Measurements from ENCODE around the gene ENPEP.
"Not testable (repeated sequence)": the region's sequence is repeated elsewhere in the genome, so short reads cannot be mapped to it uniquely, and the experiment has no call there.

Gene ENPEP

GRCh38 chr4:110475881-110476818 is at the start of gene ENPEP:
TSS of gene ENPEP (plus strand) at chr4:110476155. CDS start at chr4:110476415, 260 bp downstream.
- Mint-ChIP-seq H3K27me3 (ENCODE audit: low read depth) (peaks cover 3% of the 10 kb centered on the region), H3K4me3 (peak within 1 kb of the TSS; percentile 86 to 90 (median 90)), H3K4me1 (peaks cover 44% of the 10 kb centered on the region), H3K9me3 (no peaks in the 10 kb centered on the region), H3K36me3 (ENCODE audit: low read depth) (peaks cover 4% of the 10 kb centered on the region), H3K27ac (peak within 1 kb of the TSS; percentile 92 to 97 (median 94))
- no peak for TF ChIP-seq CTCF (IDR thresholded peaks at IDR 0.05; ENCODE audit: unreplicated experiment in 3 of 3)

- H3K36me3 Mint-ChIP-seq (ENCODE audit: low read depth): peaks cover 46% of the 10 kb centered on the region
- not testable (repeated sequence) for H3K4me3 Mint-ChIP-seq; H3K27me3 Mint-ChIP-seq (ENCODE audit: low read depth); H3K27ac Mint-ChIP-seq; H3K4me1 Mint-ChIP-seq
- peaks cover 50% of the 10 kb centered on the region for H3K9me3 Mint-ChIP-seq
Measured at GRCh38 chr4:110431805-110432204, 44.1 kb upstream of the ENPEP start.

GRCh38 chr4:110437292-110437691 is 38.7 kb upstream of the ENPEP start:
- not testable (repeated sequence) for H3K4me1 Mint-ChIP-seq; H3K9me3 Mint-ChIP-seq; H3K27ac Mint-ChIP-seq; H3K4me3 Mint-ChIP-seq; H3K27me3 Mint-ChIP-seq (ENCODE audit: low read depth)
- H3K36me3 Mint-ChIP-seq (ENCODE audit: low read depth): peaks cover 15% of the 10 kb centered on the region

GRCh38 chr4:110439209-110439608 is 36.7 kb upstream of the ENPEP start:
- not testable (repeated sequence) for H3K36me3 Mint-ChIP-seq (ENCODE audit: low read depth); H3K27me3 Mint-ChIP-seq (ENCODE audit: low read depth); H3K27ac Mint-ChIP-seq; H3K9me3 Mint-ChIP-seq; H3K4me1 Mint-ChIP-seq; H3K4me3 Mint-ChIP-seq

GRCh38 chr4:110442309-110442708 is 33.6 kb upstream of the ENPEP start:
- Mint-ChIP-seq H3K4me1 (no peaks in the 10 kb centered on the region), H3K9me3 (no peaks in the 10 kb centered on the region), H3K36me3 (ENCODE audit: low read depth) (peaks cover 3% of the 10 kb centered on the region), H3K27me3 (ENCODE audit: low read depth) (no peaks in the 10 kb centered on the region), H3K27ac (no peak overlapping the region), H3K4me3 (no peak overlapping the region)
- no peak for TF ChIP-seq CTCF (IDR thresholded peaks at IDR 0.05; ENCODE audit: unreplicated experiment in 3 of 3)

- Mint-ChIP-seq H3K27ac (no peak overlapping the region), H3K4me3 (no peak overlapping the region), H3K9me3 (no peaks in the 10 kb centered on the region), H3K36me3 (ENCODE audit: low read depth) (peaks cover 3% of the 10 kb centered on the region), H3K27me3 (ENCODE audit: low read depth) (no peaks in the 10 kb centered on the region), H3K4me1 (no peaks in the 10 kb centered on the region)
- no peak for TF ChIP-seq CTCF (IDR thresholded peaks at IDR 0.05; ENCODE audit: unreplicated experiment in 3 of 3)
Measured at GRCh38 chr4:110442788-110443187, 33.2 kb upstream of the ENPEP start.

- no peaks in the 10 kb centered on the region for H3K27me3 Mint-ChIP-seq (ENCODE audit: low read depth)
- H3K36me3 Mint-ChIP-seq (ENCODE audit: low read depth): peaks cover 10% of the 10 kb centered on the region
- peak overlapping the region in 2 of 3 experiments; percentile 19 to 23 for H3K27ac Mint-ChIP-seq
- H3K4me3 Mint-ChIP-seq: no peak overlapping the region
- H3K9me3 Mint-ChIP-seq: no peaks in the 10 kb centered on the region
- H3K4me1 Mint-ChIP-seq: peaks cover 17% of the 10 kb centered on the region
- TF ChIP-seq CTCF (IDR thresholded peaks at IDR 0.05; ENCODE audit: unreplicated experiment in 3 of 3): no peak
Measured at GRCh38 chr4:110449947-110450346, 26.0 kb upstream of the ENPEP start.

Measured in nephron (organoid).